ENCODE data around the gene SSBP3. TPM values are rescaled to one million over a fixed set of nuclear protein-coding genes. Genes with fewer than 3 reads are reported as not detected.
A peak's percentile ranks its signal among the peaks of the same experiment; 100 is the strongest.

The SSBP3 gene
- total and polyA plus RNA-seq, 2 of the 13 experiments (the other 11 are each of a cell fraction or from before 2014, with no cell fraction given): 8.5 to 17.6 TPM

GRCh38 chr1:54249819-54250435, 156.3 kb downstream of the SSBP3 start:
- DNase-seq (ENCODE audit: low spot score) (peak; percentile 66), ATAC-seq (peak; percentile 70), FAIRE-seq (no peak)
- Histone ChIP-seq H3K4me1 (ENCODE audit: insufficient read depth, low read length) (no peaks in the 10 kb centered on the region), H3K36me3 (replicated peaks in 1 of 2; ENCODE audit: control insufficient read depth in 1 of 2, insufficient read depth in 2 of 2, low read length in 2 of 2) (peaks cover 10 to 11% of the 10 kb centered on the region in 2 experiments; a peak in 4 of 5 replicates), H3K27me3 (ENCODE audit: control insufficient read depth in 1 of 2, insufficient read depth in 2 of 2, low read length in 2 of 2) (no peaks in the 10 kb centered on the region), H2AFZ (ENCODE audit: low read length) (no peak overlapping the region), H3K79me2 (ENCODE audit: insufficient read depth, low read length) (no peaks in the 10 kb centered on the region), H3K9me3 (ENCODE audit: low read length) (no peaks in the 10 kb centered on the region), H4K20me1 (ENCODE audit: insufficient read depth, low read length) (no peaks in the 10 kb centered on the region), H3K4me2 (ENCODE audit: low read depth, low read length) (no peak overlapping the region), H3K27ac (ENCODE audit: extremely low read length, insufficient read depth, low read length) (no peak overlapping the region), H3K4me3 (replicated peaks in 1 of 3; ENCODE audit: insufficient read depth in 1 of 3, low read depth in 2 of 3, low read length in 3 of 3) (no peak overlapping the region), H3K9ac (ENCODE audit: insufficient read depth, low read depth, low read length) (no peak overlapping the region)
- POLR2A ChIA-PET: no interaction called here
- 88% methylated on average over 7 of the region's 9 CpGs for WGBS (ENCODE audit: low lambda C conversion rate)
- CTCF ChIA-PET (ENCODE audit: low intra/inter-chr PET ratio, low total read pairs): no interaction called here
- intact Hi-C loops (cut with micrococcal nuclease; ENCODE audit: unreplicated experiment): no loop called here
- in situ Hi-C loops (cut with HindIII; ENCODE audit: extremely low pct_ligation_motif_present, low pct_unique_long_range_greater_than_20kb): no loop called here
- no TSS peak for BruUV-seq (replicated peaks)
- no peak for TF ChIP-seq PCBP2 (optimal IDR thresholded peaks at IDR 0.05; ENCODE audit: low read depth, low read length, poor library complexity, severe bottlenecking)
- TF ChIP-seq TEAD3 (CRISPR knock-in tag; optimal IDR thresholded peaks at IDR 0.05; ENCODE audit: borderline replicate concordance): peak; percentile 46
- peak; percentile 68; the same call in 1 of the 2 replicates for TF ChIP-seq TFE3 (CRISPR knock-in tag; IDR thresholded peaks at IDR 0.05)
- no peak for TF ChIP-seq BRCA1 (CRISPR knock-in tag; IDR thresholded peaks at IDR 0.05)
- peak; percentile 26; the same call in 1 of the 2 replicates for TF ChIP-seq SAP130 (CRISPR knock-in tag; IDR thresholded peaks at IDR 0.05; ENCODE audit: low read depth)
- TF ChIP-seq ZBTB33 (CRISPR knock-in tag; IDR thresholded peaks at IDR 0.05): peak; percentile 89
- TF ChIP-seq ZBED4 (CRISPR knock-in tag; IDR thresholded peaks at IDR 0.05; ENCODE audit: borderline replicate concordance): no peak
- peak; percentile 73 for TF ChIP-seq ZNF460 (CRISPR knock-in tag; IDR thresholded peaks at IDR 0.05; ENCODE audit: borderline replicate concordance)
- TF ChIP-seq HOMEZ (CRISPR knock-in tag; IDR thresholded peaks at IDR 0.05; ENCODE audit: low read depth): peak; percentile 68; the same call in 1 of the 2 replicates
- peak; percentile 34; the same call in 1 of the 2 replicates for TF ChIP-seq JUNB (CRISPR knock-in tag; IDR thresholded peaks at IDR 0.05; ENCODE audit: borderline replicate concordance)
- 0 out of 2 replicates have a peak, but pooled peaks have one; percentile 27 for TF ChIP-seq ATF3 (CRISPR knock-in tag; IDR thresholded peaks at IDR 0.05)
- TF ChIP-seq ZNF282 (IDR thresholded peaks at IDR 0.05; ENCODE audit: partially characterized antibody): no peak
- peak; percentile 71 for TF ChIP-seq ZNF768 (CRISPR knock-in tag; IDR thresholded peaks at IDR 0.05)
- TF ChIP-seq FOSL2 (CRISPR knock-in tag; IDR thresholded peaks at IDR 0.05): peak; percentile 85
- TF ChIP-seq ZMYM3 (CRISPR knock-in tag; IDR thresholded peaks at IDR 0.05): 0 out of 2 replicates have a peak, but pooled peaks have one; percentile 18
- TF ChIP-seq ZNF629 (CRISPR knock-in tag; conservative IDR thresholded peaks at IDR 0.05): peak; percentile 90
